H9 (cell line): ENCODE results near the gene TEAD2. TPM values are rescaled to one million over a fixed set of nuclear protein-coding genes. Genes with fewer than 3 reads are reported as not detected.
A peak's percentile ranks its signal among the peaks of the same experiment; 100 is the strongest.
"Not testable (repeated sequence)": the region's sequence is repeated elsewhere in the genome, so short reads cannot be mapped to it uniquely, and the experiment has no call there.

Source experiments
- DNase-seq: peaks from one replicate; pipeline ENCODE4 v3.0.0-alpha.2; 2017
- H2AFZ ChIP-seq: one replicate; pipeline ENCODE4 v1.6.1; 2013; ENCODE audit warnings: mild to moderate bottlenecking, low read length, control low read depth, moderate library complexity
- H2AK5ac ChIP-seq: 2 replicates; pipeline ENCODE4 v1.6.1; 2013; ENCODE audit warnings: low read length, control low read depth, mixed read lengths; ENCODE audit not compliant: insufficient read length
- H2BK120ac ChIP-seq: one replicate; pipeline ENCODE4 v1.6.1; 2013; ENCODE audit warnings: low read depth, mild to moderate bottlenecking, low read length, control low read depth, inconsistent platforms; ENCODE audit not compliant: poor library complexity, severe bottlenecking
- H2BK12ac ChIP-seq: 2 replicates; pipeline ENCODE4 v1.6.1; 2013; ENCODE audit warnings: low read length, control low read depth, mixed read lengths, low read depth; ENCODE audit not compliant: insufficient read length
- H2BK15ac ChIP-seq: 2 replicates; pipeline ENCODE4 v1.6.1; 2013; ENCODE audit warnings: low read depth, low read length, control low read depth
- H2BK20ac ChIP-seq: one replicate; pipeline ENCODE4 v1.6.1; 2013; ENCODE audit warnings: low read depth, mild to moderate bottlenecking, low read length, control low read depth, inconsistent platforms; ENCODE audit not compliant: poor library complexity, severe bottlenecking
- H2BK5ac ChIP-seq: 2 replicates; pipeline ENCODE4 v1.6.1; 2013; ENCODE audit warnings: low read length, control low read depth, mixed read lengths; ENCODE audit not compliant: insufficient read length
- H3K14ac ChIP-seq: 2 replicates; pipeline ENCODE4 v1.6.1; 2013; ENCODE audit warnings: low read length, control low read depth; ENCODE audit not compliant: insufficient read depth
- H3K18ac ChIP-seq: 2 replicates; pipeline ENCODE4 v1.6.1; 2013; ENCODE audit warnings: low read depth, mild to moderate bottlenecking, mixed read lengths, low read length, control low read depth; ENCODE audit not compliant: insufficient read length
- H3K23ac ChIP-seq: 2 replicates; pipeline ENCODE4 v1.6.1; 2013; ENCODE audit warnings: low read length, control low read depth, mixed read lengths, low read depth; ENCODE audit not compliant: insufficient read length
- H3K23me2 ChIP-seq: 2 replicates; pipeline ENCODE4 v1.6.1; 2013; ENCODE audit warnings: low read depth, mild to moderate bottlenecking, mixed read lengths, low read length, control low read depth; ENCODE audit not compliant: insufficient read length, poor library complexity, severe bottlenecking
- H3K27ac ChIP-seq: 2 replicates; pipeline ENCODE4 v1.5.1; 2013; ENCODE audit warnings: low read length, control low read depth, mixed read lengths, low read depth; ENCODE audit not compliant: insufficient read length
- H3K27me3 ChIP-seq: 2 replicates; pipeline ENCODE4 v1.6.1; 2013; ENCODE audit warnings: low read length, control low read depth, inconsistent platforms; ENCODE audit not compliant: insufficient read depth
- H3K4ac ChIP-seq: 2 replicates; pipeline ENCODE4 v1.6.1; 2013; ENCODE audit warnings: low read depth, mild to moderate bottlenecking, control low read depth, inconsistent platforms, low read length, moderate library complexity
- H3K4me1 ChIP-seq: 2 replicates; pipeline ENCODE4 v1.6.1; 2013; ENCODE audit warnings: low read length, control low read depth, inconsistent platforms; ENCODE audit not compliant: insufficient read depth
- H3K4me2 ChIP-seq: 2 replicates; pipeline ENCODE4 v1.6.1; 2013; ENCODE audit warnings: low read length, control low read depth, mixed read lengths; ENCODE audit not compliant: insufficient read length, insufficient read depth
- H3K56ac ChIP-seq: 2 replicates; pipeline ENCODE4 v1.6.1; 2013; ENCODE audit warnings: low read depth, mild to moderate bottlenecking, mixed read lengths, low read length, control low read depth; ENCODE audit not compliant: insufficient read length
- H3K79me1 ChIP-seq: 2 replicates; pipeline ENCODE4 v1.6.1; 2013; ENCODE audit warnings: low read depth, mild to moderate bottlenecking, moderate library complexity, low read length, control low read depth, inconsistent platforms; ENCODE audit not compliant: insufficient read depth, poor library complexity, severe bottlenecking
- H3K79me2 ChIP-seq: 2 replicates; pipeline ENCODE4 v1.6.1; 2013; ENCODE audit warnings: low read length, control low read depth, inconsistent platforms; ENCODE audit not compliant: insufficient read depth
- H3K9ac ChIP-seq: 2 replicates; pipeline ENCODE4 v1.6.1; 2013; ENCODE audit warnings: low read length, control low read depth, mixed read lengths; ENCODE audit not compliant: insufficient read length; ENCODE audit errors: extremely low read depth
- H3K9me3 ChIP-seq: one replicate; pipeline ENCODE4 v1.6.1; 2013; ENCODE audit warnings: low read depth, low read length, inconsistent platforms; ENCODE audit not compliant: control insufficient read depth
- H3T11ph ChIP-seq: one replicate; pipeline ENCODE4 v1.6.1; 2013; ENCODE audit warnings: mild to moderate bottlenecking, low read length, control low read depth, inconsistent platforms
- H4K20me1 ChIP-seq: one replicate; pipeline ENCODE4 v1.6.1; 2013; ENCODE audit not compliant: control insufficient read depth, insufficient read length, insufficient read depth
- H4K5ac ChIP-seq: 2 replicates; pipeline ENCODE4 v1.6.1; 2013; ENCODE audit warnings: low read depth, mild to moderate bottlenecking, mixed read lengths, low read length, control low read depth; ENCODE audit not compliant: insufficient read length
- H4K8ac ChIP-seq: replicated peaks from 2 replicates; pipeline ENCODE4 v1.6.1; 2013; ENCODE audit warnings: low read length, control low read depth, mixed read lengths, low read depth; ENCODE audit not compliant: insufficient read length
- H4K91ac ChIP-seq: 2 replicates; pipeline ENCODE4 v1.6.1; 2013; ENCODE audit warnings: low read depth, mild to moderate bottlenecking, moderate library complexity, mixed read lengths, low read length, control low read depth; ENCODE audit not compliant: insufficient read length
- H3K27ac Mint-ChIP-seq, 3 experiments: 2 replicates in 2 of 3; 3 replicates in 1 of 3; pipeline ENCODE4 v1.8.0; 2020 to 2021; ENCODE audit warnings: mixed read lengths in 3 of 3, mild to moderate bottlenecking in 1 of 3, moderate library complexity in 1 of 3
- H3K27me3 Mint-ChIP-seq: 2 replicates; pipeline ENCODE4 v1.8.0; 2021; ENCODE audit warnings: low read depth, mild to moderate bottlenecking, moderate library complexity, mixed read lengths
- H3K36me3 Mint-ChIP-seq, 3 experiments: 2 replicates in 2 of 3; 3 replicates in 1 of 3; pipeline ENCODE4 v1.8.0; 2020 to 2021; ENCODE audit warnings: low read depth in 3 of 3, mixed read lengths in 3 of 3; ENCODE audit not compliant: insufficient read depth in 1 of 3
- H3K4me1 Mint-ChIP-seq, 2 experiments: 2 replicates each; pipeline ENCODE4 v1.8.0; 2020; ENCODE audit warnings: mixed read lengths in 2 of 2
- H3K4me3 Mint-ChIP-seq, 2 experiments: 2 replicates in 1 of 2; 3 replicates in 1 of 2; pipeline ENCODE4 v1.8.0; 2020 to 2021; ENCODE audit warnings: mild to moderate bottlenecking in 2 of 2, mixed read lengths in 2 of 2, moderate library complexity in 1 of 2
- H3K9me3 Mint-ChIP-seq, 2 experiments: 2 replicates in 1 of 2; 3 replicates in 1 of 2; pipeline ENCODE4 v1.8.0; 2020; ENCODE audit warnings: mild to moderate bottlenecking in 2 of 2, mixed read lengths in 2 of 2, moderate library complexity in 1 of 2
- WGBS: extraction: QIAGEN DNeasy Blood & Tissue Kit; methylation state at CpG from one replicate; pipeline ENCODE4 v1.1.7; 2013; ENCODE audit warnings: missing lambda C conversion rate, low lambda C conversion rate, mixed read lengths; ENCODE audit not compliant: insufficient read length; ENCODE audit errors: extremely low coverage; 5-methylcytosine and 5-hydroxymethylcytosine counted together
- total RNA-seq: library from RNA; stranded (reverse); gene quantifications from 2 replicates; pipeline ENCODE4 v1.2.1, GENCODE V29; 2021
- TF ChIP-seq, protein P1 (sequence below): fragments of 200-600 bp; sonication (generic); conservative IDR thresholded peaks from 3 replicates; pipeline ENCODE4 v1.8.0; 2021; ENCODE audit warnings: antibody characterized with exemption, mild to moderate bottlenecking

Gene TEAD2
- total RNA-seq, 1 experiment from 2014 or later = 126 TPM

DNA sequence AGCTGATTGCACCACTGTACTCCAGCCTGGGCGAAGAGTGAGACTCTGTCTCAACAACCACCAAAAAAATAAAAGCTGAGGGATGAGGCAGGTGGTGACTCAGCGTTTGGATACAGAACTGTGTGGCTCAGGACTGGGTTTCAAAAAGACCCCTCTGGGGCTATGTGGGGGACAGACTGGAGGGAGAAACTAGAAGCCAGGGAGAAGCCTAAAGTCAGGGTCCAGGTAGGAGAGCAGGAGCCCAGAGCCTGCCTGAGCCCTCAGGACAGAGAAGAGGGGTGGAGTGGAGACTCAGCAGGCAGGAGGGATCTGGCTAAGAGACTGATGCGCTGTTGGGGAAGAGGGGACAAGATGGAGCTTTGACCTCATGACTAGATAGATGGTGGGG, 28.8 kb downstream of the TEAD2 start:
- H4K5ac ChIP-seq = no peak overlapping the region
- no peak overlapping the region for H2BK5ac ChIP-seq
- H4K91ac ChIP-seq = no peak overlapping the region
- no peak overlapping the region for H3K14ac ChIP-seq
- no peak overlapping the region for H2BK15ac ChIP-seq
- H3K4me1 Mint-ChIP-seq = peaks cover 19 to 25% of the 10 kb centered on the region in 2 experiments
- H3K4ac ChIP-seq = no peak overlapping the region
- H2AK5ac ChIP-seq = no peak overlapping the region
- peaks cover 2% of the 10 kb centered on the region; the same call in 1 of the 2 replicates for H3K4me1 ChIP-seq
- H3K79me2 ChIP-seq = no peaks in the 10 kb centered on the region
- no peak overlapping the region for H3K9ac ChIP-seq
- H3K18ac ChIP-seq = no peak overlapping the region
- no peaks in the 10 kb centered on the region for H3K9me3 ChIP-seq
- TF ChIP-seq, protein P1, sequence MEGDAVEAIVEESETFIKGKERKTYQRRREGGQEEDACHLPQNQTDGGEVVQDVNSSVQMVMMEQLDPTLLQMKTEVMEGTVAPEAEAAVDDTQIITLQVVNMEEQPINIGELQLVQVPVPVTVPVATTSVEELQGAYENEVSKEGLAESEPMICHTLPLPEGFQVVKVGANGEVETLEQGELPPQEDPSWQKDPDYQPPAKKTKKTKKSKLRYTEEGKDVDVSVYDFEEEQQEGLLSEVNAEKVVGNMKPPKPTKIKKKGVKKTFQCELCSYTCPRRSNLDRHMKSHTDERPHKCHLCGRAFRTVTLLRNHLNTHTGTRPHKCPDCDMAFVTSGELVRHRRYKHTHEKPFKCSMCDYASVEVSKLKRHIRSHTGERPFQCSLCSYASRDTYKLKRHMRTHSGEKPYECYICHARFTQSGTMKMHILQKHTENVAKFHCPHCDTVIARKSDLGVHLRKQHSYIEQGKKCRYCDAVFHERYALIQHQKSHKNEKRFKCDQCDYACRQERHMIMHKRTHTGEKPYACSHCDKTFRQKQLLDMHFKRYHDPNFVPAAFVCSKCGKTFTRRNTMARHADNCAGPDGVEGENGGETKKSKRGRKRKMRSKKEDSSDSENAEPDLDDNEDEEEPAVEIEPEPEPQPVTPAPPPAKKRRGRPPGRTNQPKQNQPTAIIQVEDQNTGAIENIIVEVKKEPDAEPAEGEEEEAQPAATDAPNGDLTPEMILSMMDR = no peak
- no peak overlapping the region for H3K56ac ChIP-seq
- peak overlapping the region in 2 of 3 experiments; percentile 5 to 24; a peak in 3 of 7 replicates for H3K27ac Mint-ChIP-seq
- H3K23me2 ChIP-seq = peaks cover 8% of the 10 kb centered on the region
- H3K79me1 ChIP-seq = no peaks in the 10 kb centered on the region
- H2BK12ac ChIP-seq = no peak overlapping the region
- no peaks in the 10 kb centered on the region for H3K9me3 Mint-ChIP-seq
- H3K23ac ChIP-seq = no peak overlapping the region
- H4K20me1 ChIP-seq = no peaks in the 10 kb centered on the region
- peaks cover 3% of the 10 kb centered on the region; the same call in 1 of the 2 replicates for H3K27me3 ChIP-seq
- H3K4me2 ChIP-seq = no peak overlapping the region
- no peak overlapping the region for H3K27ac ChIP-seq
- no peak overlapping the region for H2BK120ac ChIP-seq
- H2AFZ ChIP-seq = no peak overlapping the region
- no peak overlapping the region for H2BK20ac ChIP-seq
- H3T11ph ChIP-seq = no peak overlapping the region
- DNase-seq = peak; percentile 19
- no CpG with 5 or more reads among the region's 3 CpGs for WGBS
- H3K27me3 Mint-ChIP-seq = peaks cover 15% of the 10 kb centered on the region
- H3K36me3 Mint-ChIP-seq = peaks cover 3 to 39% (median 11%) of the 10 kb centered on the region in 3 experiments; a peak in 6 of 7 replicates
- H4K8ac ChIP-seq = no peak overlapping the region
- no peak overlapping the region for H3K4me3 Mint-ChIP-seq

DNA sequence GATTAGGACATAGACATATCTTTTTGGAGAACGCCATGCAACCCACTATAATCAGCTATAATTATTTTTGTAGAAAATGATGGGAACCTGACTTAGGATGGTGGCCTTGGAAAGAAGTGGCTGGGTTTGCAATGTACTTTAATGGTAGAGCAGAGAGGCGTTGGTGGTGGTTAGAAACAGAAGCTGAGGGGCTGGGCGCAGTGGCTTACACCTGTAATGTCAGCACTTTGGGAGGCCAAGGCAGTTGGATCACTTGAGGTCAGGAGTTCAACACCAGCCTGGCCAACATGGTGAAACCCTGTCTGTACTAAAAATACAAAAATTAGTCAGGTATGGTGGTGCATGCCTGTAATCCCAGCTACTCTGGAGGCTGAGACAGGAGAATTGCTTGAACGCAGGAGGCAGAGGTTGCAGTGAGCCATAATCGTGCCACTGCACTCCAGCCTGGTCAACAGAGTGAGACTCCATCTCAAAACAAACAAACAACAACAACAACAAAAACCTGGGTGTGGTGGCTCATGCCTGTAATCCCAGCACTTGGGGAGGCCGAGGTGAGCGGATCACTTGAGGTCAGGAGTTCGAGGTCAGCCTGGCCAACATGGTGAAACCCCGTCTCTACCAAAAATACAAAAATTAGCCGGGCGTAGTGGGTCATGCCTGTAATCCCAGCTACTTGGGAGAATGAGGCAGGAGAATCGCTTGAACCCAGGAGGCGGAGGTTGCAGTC, 29.4 kb downstream of the TEAD2 start:
- H2AK5ac ChIP-seq, H3K23me2 ChIP-seq, H3K27ac ChIP-seq, H3K79me1 ChIP-seq, H3K9me3 ChIP-seq, H2BK120ac ChIP-seq, H4K8ac ChIP-seq, H3K4me3 Mint-ChIP-seq, H3K18ac ChIP-seq, H3K14ac ChIP-seq, H3K56ac ChIP-seq, H3K23ac ChIP-seq, H2BK5ac ChIP-seq, H3K27me3 Mint-ChIP-seq, H4K5ac ChIP-seq, H3K27me3 ChIP-seq, H3K27ac Mint-ChIP-seq, H2AFZ ChIP-seq, H2BK12ac ChIP-seq, H4K91ac ChIP-seq, H2BK15ac ChIP-seq, H3K4me1 ChIP-seq, H3K9me3 Mint-ChIP-seq, H3T11ph ChIP-seq, H3K79me2 ChIP-seq, H4K20me1 ChIP-seq, DNase-seq, H3K4ac ChIP-seq, H2BK20ac ChIP-seq, H3K9ac ChIP-seq, H3K4me2 ChIP-seq: not testable (repeated sequence)
- no CpG with 5 or more reads among the region's 13 CpGs for WGBS
- peaks cover 14 to 20% of the 10 kb centered on the region in 2 experiments for H3K4me1 Mint-ChIP-seq
- H3K36me3 Mint-ChIP-seq = peaks cover 3 to 44% (median 11%) of the 10 kb centered on the region in 3 experiments; a peak in 5 of 7 replicates
